Measurements from ENCODE around the gene RRM2.

Gene RRM2

DNA sequence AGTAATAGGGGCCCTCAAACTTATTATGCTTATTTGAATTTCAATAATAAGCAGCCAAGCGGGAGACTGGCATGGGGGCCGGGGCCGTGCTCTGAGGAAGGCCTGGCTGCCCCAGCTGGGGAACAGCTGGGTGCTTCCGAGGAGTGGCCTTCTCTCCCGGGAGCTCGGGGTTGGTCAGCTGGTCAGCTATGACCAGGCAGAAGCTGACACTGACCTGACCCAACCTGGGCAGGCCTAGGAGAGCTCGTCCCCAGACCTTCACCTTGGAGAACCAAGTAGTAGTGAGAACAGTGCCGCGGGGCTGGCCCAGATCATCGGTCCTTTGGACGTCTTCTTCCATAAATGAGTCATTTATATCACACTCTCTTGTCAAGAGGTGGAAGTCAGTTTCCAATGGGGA lies 36.1 kb downstream of the RRM2 start:
- TF ChIP-seq, protein P1, sequence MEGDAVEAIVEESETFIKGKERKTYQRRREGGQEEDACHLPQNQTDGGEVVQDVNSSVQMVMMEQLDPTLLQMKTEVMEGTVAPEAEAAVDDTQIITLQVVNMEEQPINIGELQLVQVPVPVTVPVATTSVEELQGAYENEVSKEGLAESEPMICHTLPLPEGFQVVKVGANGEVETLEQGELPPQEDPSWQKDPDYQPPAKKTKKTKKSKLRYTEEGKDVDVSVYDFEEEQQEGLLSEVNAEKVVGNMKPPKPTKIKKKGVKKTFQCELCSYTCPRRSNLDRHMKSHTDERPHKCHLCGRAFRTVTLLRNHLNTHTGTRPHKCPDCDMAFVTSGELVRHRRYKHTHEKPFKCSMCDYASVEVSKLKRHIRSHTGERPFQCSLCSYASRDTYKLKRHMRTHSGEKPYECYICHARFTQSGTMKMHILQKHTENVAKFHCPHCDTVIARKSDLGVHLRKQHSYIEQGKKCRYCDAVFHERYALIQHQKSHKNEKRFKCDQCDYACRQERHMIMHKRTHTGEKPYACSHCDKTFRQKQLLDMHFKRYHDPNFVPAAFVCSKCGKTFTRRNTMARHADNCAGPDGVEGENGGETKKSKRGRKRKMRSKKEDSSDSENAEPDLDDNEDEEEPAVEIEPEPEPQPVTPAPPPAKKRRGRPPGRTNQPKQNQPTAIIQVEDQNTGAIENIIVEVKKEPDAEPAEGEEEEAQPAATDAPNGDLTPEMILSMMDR (IDR thresholded peaks at IDR 0.05): no peak

DNA sequence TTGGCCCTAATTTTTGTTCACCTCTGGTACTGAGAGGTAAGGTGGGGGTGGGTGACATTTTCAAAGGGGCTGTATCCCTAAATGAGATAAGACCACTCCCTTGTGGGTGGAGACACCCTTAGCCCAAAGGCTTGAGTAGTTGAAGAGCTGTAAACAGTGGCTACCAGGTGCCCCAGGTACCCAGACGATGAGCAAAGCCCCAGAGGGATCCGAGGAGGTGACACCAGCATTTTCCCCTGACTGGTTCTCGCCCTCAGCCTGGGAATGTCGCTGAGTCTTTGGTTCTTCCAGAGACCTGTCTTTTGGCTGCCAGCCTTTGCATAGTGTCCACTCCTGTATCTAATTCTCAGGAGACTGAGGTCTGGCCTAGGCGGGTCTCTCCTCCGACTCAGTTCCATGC lies 36.5 kb downstream of the RRM2 start:
- TF ChIP-seq, protein P1 (IDR thresholded peaks at IDR 0.05): no peak

DNA sequence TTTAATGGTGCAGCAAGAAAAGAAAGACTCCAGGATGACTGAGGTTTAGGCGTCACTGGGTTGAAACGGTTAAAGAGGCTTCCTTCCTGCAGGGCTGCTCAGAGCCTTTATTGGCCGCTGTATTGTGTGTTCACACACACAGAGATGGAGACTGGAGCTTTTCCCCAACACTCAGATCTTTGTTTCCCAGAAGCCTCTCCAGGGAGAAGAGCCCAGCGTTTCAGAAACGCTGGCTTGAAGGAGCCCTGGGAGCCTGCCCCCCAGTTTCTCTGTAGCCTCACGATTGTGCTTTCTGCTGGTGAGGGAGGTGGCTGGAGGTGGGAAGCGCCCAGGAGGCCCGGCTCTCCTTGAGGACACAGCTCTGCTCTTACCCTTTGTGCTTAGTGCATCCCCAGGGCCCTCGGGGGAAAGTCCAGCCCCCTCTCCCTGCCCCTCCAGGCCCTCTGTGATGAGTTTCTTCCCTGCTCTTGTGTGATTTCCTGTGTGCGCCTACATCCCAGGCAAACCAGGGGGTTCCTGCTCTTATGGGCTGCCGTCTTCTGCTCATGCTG lies 37.1 kb downstream of the RRM2 start:
- TF ChIP-seq, protein P1 (IDR thresholded peaks at IDR 0.05): no peak

DNA sequence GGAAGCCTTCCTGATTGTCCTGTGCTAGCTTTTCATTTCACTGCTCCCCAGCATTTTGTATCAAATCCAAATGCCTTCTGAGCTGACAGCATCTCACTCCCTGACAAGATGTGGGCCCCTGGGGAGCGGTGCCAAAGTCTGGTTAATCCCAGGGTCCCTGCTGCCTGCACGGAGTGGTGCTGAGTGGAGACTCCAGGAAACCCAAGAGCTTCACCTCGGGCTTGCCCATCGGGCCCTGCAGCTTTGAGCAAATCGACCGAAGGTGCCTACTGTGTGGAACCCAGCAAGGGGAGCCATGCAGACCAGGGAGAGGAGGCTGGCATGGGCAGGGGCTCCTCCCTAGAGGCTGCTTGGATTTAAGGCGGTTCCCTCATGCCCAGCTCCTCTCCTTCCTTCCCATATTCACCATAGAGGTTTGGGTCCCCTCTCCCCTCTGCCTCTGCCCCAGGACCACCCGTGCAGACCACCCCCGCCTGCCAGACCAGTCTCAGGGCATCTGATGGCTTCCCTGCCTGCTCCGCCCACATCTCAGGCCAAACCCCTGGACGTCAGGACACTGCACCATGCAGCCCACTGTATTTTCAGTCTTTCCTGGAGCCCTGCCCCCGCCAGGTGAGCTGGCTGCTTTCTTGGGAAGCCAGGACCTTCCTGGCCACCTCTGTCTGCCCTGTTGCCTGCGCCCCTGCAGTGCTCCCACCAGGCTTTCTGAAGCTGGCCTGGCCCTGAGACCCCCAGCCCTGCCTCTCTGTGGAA lies 37.8 kb downstream of the RRM2 start:
- TF ChIP-seq, protein P1 (IDR thresholded peaks at IDR 0.05): no peak

DNA sequence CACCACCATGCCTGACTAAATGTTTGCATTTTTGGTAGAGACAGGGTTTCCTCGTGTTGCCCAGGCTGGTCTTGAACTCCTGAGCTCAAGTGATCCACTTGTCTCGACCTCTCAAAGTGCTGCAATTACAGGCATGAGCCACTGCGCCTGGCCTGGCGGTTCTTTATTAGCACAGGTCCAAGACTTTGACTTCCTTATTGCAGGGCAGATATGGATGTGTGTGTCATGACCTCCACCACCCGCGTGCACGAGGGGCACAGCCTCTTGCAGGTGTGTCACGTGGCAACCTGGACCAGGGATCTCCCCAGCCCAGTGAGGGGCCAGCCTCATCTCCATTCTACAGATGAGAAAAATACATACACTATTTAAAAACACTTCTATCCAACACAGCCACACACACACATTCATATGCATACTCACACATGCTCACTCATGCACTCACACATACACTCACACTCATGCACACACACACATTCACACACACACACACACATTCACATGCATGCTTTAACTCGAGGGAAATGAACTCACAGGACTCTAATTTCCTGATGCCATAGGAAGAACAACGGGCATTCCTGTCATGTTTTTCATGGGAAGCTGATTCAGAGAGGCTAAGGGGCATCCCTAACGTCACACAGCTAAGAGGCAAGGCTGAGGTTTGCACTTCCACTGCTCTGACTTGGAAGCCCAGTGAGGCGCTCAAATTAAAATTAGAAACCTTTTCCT lies 38.8 kb downstream of the RRM2 start:
- TF ChIP-seq, protein P1 (IDR thresholded peaks at IDR 0.05): no peak

DNA sequence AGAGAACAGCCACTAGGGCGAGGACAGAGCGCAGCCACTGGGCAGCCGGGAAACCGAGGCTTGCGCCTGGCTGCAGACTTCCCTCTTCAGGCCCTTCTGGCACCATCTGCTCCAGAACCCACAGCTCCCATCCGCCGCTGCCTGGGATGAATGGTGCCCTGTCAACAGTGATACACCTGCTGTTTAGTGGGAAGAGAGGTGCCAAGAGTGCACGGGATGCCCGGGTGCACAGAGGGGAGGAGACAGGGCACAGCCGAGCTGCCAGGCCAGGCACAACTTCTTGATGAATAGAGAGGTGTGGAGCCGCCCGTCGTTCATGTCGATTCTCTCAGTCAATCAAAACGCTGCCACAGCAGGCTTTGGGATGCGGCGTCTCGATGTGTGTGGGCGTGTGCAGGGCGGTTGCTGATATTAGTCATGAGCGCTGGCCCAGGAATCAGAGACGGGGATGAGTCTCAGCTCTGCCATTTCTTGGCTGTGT lies 39.5 kb downstream of the RRM2 start:
- TF ChIP-seq, protein P1 (IDR thresholded peaks at IDR 0.05): no peak

DNA sequence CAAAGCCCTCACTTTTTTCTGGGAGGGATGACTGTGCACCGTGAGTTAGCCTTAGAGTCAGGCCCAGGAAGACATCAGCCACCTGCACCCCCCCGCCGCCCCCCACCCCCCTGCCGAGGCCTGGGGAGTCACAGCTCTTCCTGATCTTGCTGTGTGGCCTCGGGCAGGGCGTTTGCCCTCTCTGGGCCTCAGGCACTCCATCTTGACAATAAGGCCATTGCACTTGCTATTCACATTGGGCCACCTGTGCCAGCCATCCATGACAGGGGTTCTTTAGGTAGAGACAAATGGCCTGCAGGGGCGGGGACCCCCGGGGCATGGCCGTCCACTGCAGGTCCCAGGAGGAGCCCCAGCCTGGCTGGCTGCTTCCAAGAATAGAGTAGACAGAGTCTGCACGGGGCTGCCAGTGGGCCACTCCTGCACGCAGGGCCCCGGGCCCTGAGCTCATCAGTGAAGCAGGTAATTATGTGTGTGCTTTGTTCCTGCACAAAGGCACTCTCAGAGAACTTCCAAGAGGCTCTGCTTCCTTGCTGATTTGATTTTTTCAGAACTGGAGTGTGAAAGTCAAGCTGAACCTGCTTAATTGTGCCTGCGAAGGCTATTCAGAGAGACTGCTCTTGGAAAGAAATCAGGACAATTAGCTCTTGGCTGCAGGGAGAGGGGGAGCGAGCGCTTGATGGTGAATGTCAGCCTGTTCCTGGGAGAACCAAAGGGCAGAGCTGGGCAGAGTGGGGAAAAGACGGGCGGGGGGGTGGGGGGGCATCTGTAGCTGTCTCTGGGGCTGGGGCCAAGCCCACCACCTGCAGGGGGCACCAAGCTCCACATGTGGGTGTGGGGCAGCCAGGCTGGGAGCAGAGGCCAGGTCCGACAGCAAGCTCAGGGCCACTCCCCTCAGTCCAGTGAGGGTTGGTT lies 40.3 kb downstream of the RRM2 start:
- TF ChIP-seq, protein P1 (IDR thresholded peaks at IDR 0.05): no peak
